Cerebellar cortex (tissue), 1 donor: ENCODE results near the gene ANO6.

Source experiments
- DNase-seq: peaks from one replicate; pipeline ENCODE4 v3.0.0-alpha.2; 2015; ENCODE audit warnings: low spot score

The ANO6 gene

GRCh38 chr12:45212064-45212463 lies 3.8 kb upstream of the ANO6 start:
- DNase-seq, result no peak

GRCh38 chr12:45213107-45213506 lies 2.8 kb upstream of the ANO6 start:
- no peak for DNase-seq

GRCh38 chr12:45214071-45214470 lies 1.8 kb upstream of the ANO6 start:
- DNase-seq, result no peak

GRCh38 chr12:45214749-45215418 lies 1.0 kb upstream of the ANO6 start:
- DNase-seq, result no peak

GRCh38 chr12:45216230-45216982 lies 511 bp downstream of the ANO6 start:
- no peak for DNase-seq

- DNase-seq, result no peak
Measured at GRCh38 chr12:45216983-45217485, 1.1 kb downstream of the ANO6 start.

GRCh38 chr12:45217846-45218245 lies 2.0 kb downstream of the ANO6 start:
- DNase-seq, result no peak

GRCh38 chr12:45219621-45220020 lies 3.7 kb downstream of the ANO6 start:
- DNase-seq, result no peak

GRCh38 chr12:45220363-45220931 lies 4.6 kb downstream of the ANO6 start:
- no peak for DNase-seq

- DNase-seq, result no peak
Measured at GRCh38 chr12:45220969-45221368, 5.1 kb downstream of the ANO6 start.

- DNase-seq, result no peak
Measured at GRCh38 chr12:45223868-45224267, 8.0 kb downstream of the ANO6 start.

GRCh38 chr12:45224311-45224710 lies 8.4 kb downstream of the ANO6 start:
- DNase-seq, result no peak

- no peak for DNase-seq
Measured at GRCh38 chr12:45226021-45226420, 10.1 kb downstream of the ANO6 start.

- DNase-seq, result no peak
Measured at GRCh38 chr12:45227316-45228067, 11.6 kb downstream of the ANO6 start.

- no peak for DNase-seq
Measured at GRCh38 chr12:45231515-45232145, 15.7 kb downstream of the ANO6 start.

GRCh38 chr12:45232146-45232755 lies 16.4 kb downstream of the ANO6 start:
- DNase-seq, result no peak

- DNase-seq, result no peak
Measured at GRCh38 chr12:45232756-45233372, 17.0 kb downstream of the ANO6 start.

GRCh38 chr12:45234139-45234865 lies 18.4 kb downstream of the ANO6 start:
- DNase-seq, result no peak

- DNase-seq, result no peak
Measured at GRCh38 chr12:45235087-45236025, 19.5 kb downstream of the ANO6 start.
